Karpas-422 (cell line): ENCODE data around the gene GNPDA1. TPM values are rescaled to one million over a fixed set of nuclear protein-coding genes. Genes with fewer than 3 reads are reported as not detected.
"Not testable (repeated sequence)": the region's sequence is repeated elsewhere in the genome, so short reads cannot be mapped to it uniquely, and the experiment has no call there.

Source experiments
- DNase-seq: peaks from one replicate; pipeline ENCODE4 v3.0.0-alpha.2; 2015
- H2AFZ ChIP-seq: fragments of 200-600 bp; sonication (generic); 2 replicates; pipeline ENCODE4 v1.6.1; 2014; ENCODE audit warnings: antibody characterized with exemption, low read length, mixed read lengths
- H3K27ac ChIP-seq: fragments of 200-600 bp; sonication (generic); 2 replicates; pipeline ENCODE4 v1.5.1; 2014; ENCODE audit warnings: mild to moderate bottlenecking, low read length, moderate library complexity
- H3K27me3 ChIP-seq: fragments of 200-600 bp; sonication (generic); 2 replicates; pipeline ENCODE4 v1.6.1; 2014; ENCODE audit warnings: low read length, mixed read lengths
- H3K36me3 ChIP-seq: fragments of 200-600 bp; sonication (generic); 2 replicates; pipeline ENCODE4 v1.6.1; 2014; ENCODE audit warnings: low read length, mixed read lengths; ENCODE audit not compliant: insufficient read depth
- H3K4me1 ChIP-seq: fragments of 200-600 bp; sonication (generic); 2 replicates; pipeline ENCODE4 v1.6.1; 2014; ENCODE audit warnings: mild to moderate bottlenecking, low read length, mixed read lengths
- H3K4me2 ChIP-seq: fragments of 200-600 bp; sonication (generic); 2 replicates; pipeline ENCODE4 v1.6.1; 2014; ENCODE audit warnings: low read length, low read depth, mild to moderate bottlenecking; ENCODE audit not compliant: poor library complexity, severe bottlenecking
- H3K4me3 ChIP-seq: fragments of 200-600 bp; sonication (generic); 2 replicates; pipeline ENCODE4 v1.5.1; 2014; ENCODE audit warnings: mild to moderate bottlenecking, antibody characterized with exemption, low read length, mixed read lengths
- H3K79me2 ChIP-seq: fragments of 200-600 bp; sonication (generic); 2 replicates; pipeline ENCODE4 v1.6.1; 2014; ENCODE audit warnings: mild to moderate bottlenecking, low read length, mixed read lengths
- H3K9ac ChIP-seq: fragments of 200-600 bp; sonication (generic); 2 replicates; pipeline ENCODE4 v1.6.0; 2014; ENCODE audit warnings: low read length
- H3K9me2 ChIP-seq: fragments of 200-600 bp; sonication (generic), shearing (Covaris generic); replicated peaks from 2 replicates; pipeline ENCODE4 v1.6.0; 2014; ENCODE audit warnings: mild to moderate bottlenecking, low read length, moderate library complexity; ENCODE audit not compliant: insufficient read depth
- H3K9me3 ChIP-seq: fragments of 300-700, 200-600 bp; sonication (generic); 2 replicates; pipeline ENCODE4 v1.6.1; 2014; ENCODE audit warnings: low read length, mixed read lengths
- H4K20me1 ChIP-seq: fragments of 200-600 bp; sonication (generic); 2 replicates; pipeline ENCODE4 v1.6.1; 2014; ENCODE audit warnings: mild to moderate bottlenecking, antibody characterized with exemption, low read length, low read depth; ENCODE audit not compliant: insufficient read depth
- total RNA-seq: library from RNA; depleted of rRNA; stranded (reverse); fragments of >200 nt; shearing (Covaris generic); gene quantifications from 2 replicates; pipeline ENCODE4 v1.2.3, GENCODE V29; 2014; ENCODE audit warnings: low replicate concordance

Gene GNPDA1
- total RNA-seq, 1 experiment from 2014 or later, result 45.0 TPM

GRCh38 chr5:142033632-142034567, 21.1 kb upstream of the GNPDA1 start:
- H3K4me3 ChIP-seq, H3K36me3 ChIP-seq, H3K27ac ChIP-seq, H3K9ac ChIP-seq, H3K9me3 ChIP-seq, H3K9me2 ChIP-seq, H3K27me3 ChIP-seq, H3K4me2 ChIP-seq, H4K20me1 ChIP-seq, H3K4me1 ChIP-seq, H3K79me2 ChIP-seq, H2AFZ ChIP-seq: not testable (repeated sequence)
- peak; percentile 29 for DNase-seq

GRCh38 chr5:142032747-142033631, 20.2 kb upstream of the GNPDA1 start:
- Histone ChIP-seq H4K20me1 (no peaks in the 10 kb centered on the region), H3K4me1 (no peaks in the 10 kb centered on the region), H3K9ac (no peak overlapping the region), H3K79me2 (no peaks in the 10 kb centered on the region), H3K27ac (no peak overlapping the region), H3K27me3 (no peaks in the 10 kb centered on the region), H3K4me3 (no peak overlapping the region), H3K36me3 (no peaks in the 10 kb centered on the region), H3K9me3 (no peaks in the 10 kb centered on the region), H2AFZ (no peak overlapping the region), H3K9me2 (no peaks in the 10 kb centered on the region), H3K4me2 (no peak overlapping the region)
- DNase-seq, result peak; percentile 2

- H3K4me1 ChIP-seq, result no peaks in the 10 kb centered on the region
- H3K4me2 ChIP-seq, result no peak overlapping the region
- no peaks in the 10 kb centered on the region for H3K9me2 ChIP-seq
- H4K20me1 ChIP-seq, result no peaks in the 10 kb centered on the region
- DNase-seq, result peak; percentile 25
- no peaks in the 10 kb centered on the region for H3K79me2 ChIP-seq
- no peaks in the 10 kb centered on the region for H3K27me3 ChIP-seq
- H3K27ac ChIP-seq, result no peak overlapping the region
- H3K9ac ChIP-seq, result no peak overlapping the region
- no peaks in the 10 kb centered on the region for H3K36me3 ChIP-seq
- H2AFZ ChIP-seq, result no peak overlapping the region
- no peaks in the 10 kb centered on the region for H3K9me3 ChIP-seq
- no peak overlapping the region for H3K4me3 ChIP-seq
Observed at GRCh38 chr5:142032150-142032549, 19.3 kb upstream of the GNPDA1 start.

DNA sequence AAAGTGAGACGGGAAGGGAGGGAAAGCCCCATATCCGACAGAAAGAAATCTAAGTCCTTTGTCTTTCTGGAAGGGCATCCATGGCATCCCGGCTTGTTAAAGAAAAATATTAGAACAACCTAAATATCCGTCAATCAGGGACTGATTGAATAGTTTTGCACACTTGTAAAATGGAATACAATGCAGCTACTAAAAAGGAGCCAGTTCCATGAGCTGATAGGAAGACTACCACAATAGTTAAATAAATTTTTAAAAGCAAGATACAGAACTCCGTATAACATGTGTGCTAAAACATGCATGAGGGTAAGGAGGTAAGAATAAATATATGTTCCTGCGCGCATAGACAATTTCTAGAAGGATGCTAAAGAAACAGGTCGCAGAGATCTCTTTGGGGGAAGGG, 12.8 kb upstream of the GNPDA1 start:
- Histone ChIP-seq H2AFZ (peak overlapping the region; percentile 66; the same call in 1 of the 2 replicates), H3K27ac (no peak overlapping the region), H3K9ac (peak overlapping the region; percentile 61)

DNA sequence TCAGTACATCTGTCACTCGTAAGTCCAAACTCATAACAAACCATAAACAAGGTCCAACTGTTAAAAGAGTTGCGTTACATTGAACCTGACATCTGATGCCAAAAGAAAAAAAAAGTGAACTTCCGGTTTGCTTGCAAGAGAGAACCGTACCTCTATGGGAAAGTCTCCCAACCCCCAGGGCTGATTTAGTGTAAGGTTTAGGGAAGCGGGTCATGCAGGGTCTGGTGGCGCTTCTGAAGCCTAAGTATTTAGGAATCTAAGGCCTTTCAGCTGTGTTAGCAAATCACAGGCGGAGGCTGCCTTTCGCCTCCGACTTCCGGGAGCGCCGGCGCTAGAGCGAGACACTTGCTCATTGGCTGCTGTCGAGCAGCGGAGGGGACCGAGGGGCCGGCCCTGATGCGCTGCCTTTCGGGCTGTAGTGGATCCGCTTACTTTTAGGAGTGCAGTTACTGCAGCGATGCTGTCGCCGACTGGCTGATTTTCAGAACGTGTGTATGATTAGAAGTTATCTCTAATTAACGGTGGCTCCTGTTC, 12.0 kb upstream of the GNPDA1 start:
- Histone ChIP-seq H3K36me3 (no peaks in the 10 kb centered on the region), H2AFZ (peak overlapping the region; percentile 66), H3K9me2 (no peaks in the 10 kb centered on the region), H4K20me1 (no peaks in the 10 kb centered on the region), H3K4me2 (peak overlapping the region; percentile 90), H3K9me3 (0 out of 2 replicates have a peak, but pooled peaks cover 4% of the 10 kb centered on the region), H3K79me2 (no peaks in the 10 kb centered on the region), H3K27ac (peak overlapping the region; percentile 79), H3K4me1 (peaks cover 19% of the 10 kb centered on the region), H3K9ac (peak overlapping the region; percentile 61), H3K27me3 (no peaks in the 10 kb centered on the region), H3K4me3 (peak overlapping the region; percentile 61)
- peak; percentile 96 for DNase-seq

More for the DNA sequence above, 12.8 kb upstream of the GNPDA1 start:
- DNase-seq, result peak; percentile 27
- Histone ChIP-seq H3K9me2 (no peaks in the 10 kb centered on the region), H3K9me3 (no peaks in the 10 kb centered on the region), H3K36me3 (no peaks in the 10 kb centered on the region), H3K27me3 (no peaks in the 10 kb centered on the region), H3K4me2 (peak overlapping the region; percentile 90), H4K20me1 (no peaks in the 10 kb centered on the region), H3K4me3 (peak overlapping the region; percentile 61), H3K79me2 (no peaks in the 10 kb centered on the region), H3K4me1 (peaks cover 19% of the 10 kb centered on the region)

- Histone ChIP-seq H4K20me1 (no peaks in the 10 kb centered on the region), H2AFZ (peak overlapping the region; percentile 66; the same call in 1 of the 2 replicates), H3K79me2 (no peaks in the 10 kb centered on the region)
Observed at GRCh38 chr5:142023836-142024235, 11.0 kb upstream of the GNPDA1 start.

GRCh38 chr5:142020122-142020659, 7.4 kb upstream of the GNPDA1 start:
- Histone ChIP-seq H4K20me1 (no peaks in the 10 kb centered on the region), H3K9me3 (0 out of 2 replicates have a peak, but pooled peaks cover 4% of the 10 kb centered on the region), H3K9ac (no peak overlapping the region), H3K4me1 (peaks cover 38% of the 10 kb centered on the region), H3K36me3 (no peaks in the 10 kb centered on the region), H2AFZ (no peak overlapping the region), H3K27ac (no peak overlapping the region), H3K27me3 (no peaks in the 10 kb centered on the region), H3K9me2 (no peaks in the 10 kb centered on the region), H3K4me3 (no peak overlapping the region), H3K79me2 (no peaks in the 10 kb centered on the region), H3K4me2 (no peak overlapping the region)
- DNase-seq, result peak; percentile 37

More at GRCh38 chr5:142023836-142024235, 11.0 kb upstream of the GNPDA1 start:
- 0 out of 2 replicates have a peak, but pooled peaks cover 4% of the 10 kb centered on the region for H3K9me3 ChIP-seq
- peaks cover 19% of the 10 kb centered on the region for H3K4me1 ChIP-seq
- peak overlapping the region; percentile 61 for H3K4me3 ChIP-seq
- peak; percentile 27 for DNase-seq
- no peaks in the 10 kb centered on the region for H3K9me2 ChIP-seq
- peak overlapping the region; percentile 79; the same call in 1 of the 2 replicates for H3K27ac ChIP-seq
- no peak overlapping the region for H3K9ac ChIP-seq
- H3K27me3 ChIP-seq, result no peaks in the 10 kb centered on the region
- peak overlapping the region; percentile 90 for H3K4me2 ChIP-seq
- no peaks in the 10 kb centered on the region for H3K36me3 ChIP-seq
